Measurements from ENCODE around the gene FOXG1.

Gene FOXG1

DNA sequence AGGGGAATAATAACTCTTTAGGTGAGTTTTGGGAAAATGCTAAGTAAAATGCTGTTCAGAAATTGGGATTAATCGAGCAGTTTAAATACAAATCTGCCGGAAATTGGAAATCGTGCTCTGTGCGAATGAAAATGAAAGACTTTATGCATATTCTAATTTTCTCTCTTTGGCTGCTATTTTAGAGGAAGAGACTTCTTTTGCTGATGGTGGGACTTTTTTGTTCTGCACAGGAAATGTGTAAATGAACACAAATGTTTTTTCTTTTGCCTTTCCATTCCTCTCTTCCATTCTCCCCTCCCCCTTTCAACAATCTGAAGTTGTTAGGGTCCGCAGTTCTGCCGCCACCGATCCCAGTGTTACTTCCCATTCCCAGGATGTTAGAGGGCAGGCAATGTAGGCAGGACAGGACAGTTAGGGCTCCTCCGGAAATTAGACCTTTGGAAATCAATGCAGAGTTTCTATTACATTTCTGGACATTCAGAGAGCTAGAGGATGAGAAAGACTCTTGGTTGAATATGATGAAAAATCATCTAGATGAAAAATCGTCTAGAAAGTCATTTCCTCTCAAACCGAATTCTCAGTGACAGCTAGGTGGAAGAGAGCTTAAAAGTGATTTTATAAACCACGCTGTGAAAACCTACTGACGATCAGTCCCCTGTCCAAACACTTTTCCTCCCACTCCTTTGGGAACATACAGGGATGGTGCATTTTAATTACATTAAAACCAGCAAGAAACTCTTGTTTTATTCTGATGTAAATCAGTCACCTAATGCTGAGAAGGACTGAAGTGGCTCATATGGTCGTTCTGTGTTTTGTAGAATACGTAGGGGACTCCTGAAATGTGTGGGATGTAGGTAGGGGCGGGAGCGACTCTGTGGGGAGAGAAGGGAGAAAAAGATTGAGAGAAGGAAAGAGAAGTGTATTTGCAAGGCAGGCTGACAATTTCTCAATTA, 17.8 kb downstream of the FOXG1 start:
- Histone ChIP-seq H3K27ac (ENCODE audit: low read depth, low read length) (no peak overlapping the region), H3K4me3 (ENCODE audit: low read depth in 1 of 5, low read length in 5 of 5) (no peak overlapping the region), H3K27me3 (ENCODE audit: control insufficient read depth in 5 of 5, insufficient read depth in 4 of 5, low read length in 5 of 5) (peaks cover 32 to 52% (median 39%) of the 10 kb centered on the region in 5 donors), H3K9ac (ENCODE audit: low read length in 5 of 5) (no peak overlapping the region), H3K4me1 (ENCODE audit: control insufficient read depth in 5 of 5, insufficient read depth in 5 of 5, low read length in 5 of 5) (peaks cover 0 to 12% (median 11%) of the 10 kb centered on the region in 5 donors), H3K9me3 (ENCODE audit: control insufficient read depth in 5 of 5, low read length in 5 of 5) (no peaks in the 10 kb centered on the region), H3K36me3 (ENCODE audit: control insufficient read depth in 5 of 5, insufficient read depth in 5 of 5, low read length in 5 of 5) (no peaks in the 10 kb centered on the region)

DNA sequence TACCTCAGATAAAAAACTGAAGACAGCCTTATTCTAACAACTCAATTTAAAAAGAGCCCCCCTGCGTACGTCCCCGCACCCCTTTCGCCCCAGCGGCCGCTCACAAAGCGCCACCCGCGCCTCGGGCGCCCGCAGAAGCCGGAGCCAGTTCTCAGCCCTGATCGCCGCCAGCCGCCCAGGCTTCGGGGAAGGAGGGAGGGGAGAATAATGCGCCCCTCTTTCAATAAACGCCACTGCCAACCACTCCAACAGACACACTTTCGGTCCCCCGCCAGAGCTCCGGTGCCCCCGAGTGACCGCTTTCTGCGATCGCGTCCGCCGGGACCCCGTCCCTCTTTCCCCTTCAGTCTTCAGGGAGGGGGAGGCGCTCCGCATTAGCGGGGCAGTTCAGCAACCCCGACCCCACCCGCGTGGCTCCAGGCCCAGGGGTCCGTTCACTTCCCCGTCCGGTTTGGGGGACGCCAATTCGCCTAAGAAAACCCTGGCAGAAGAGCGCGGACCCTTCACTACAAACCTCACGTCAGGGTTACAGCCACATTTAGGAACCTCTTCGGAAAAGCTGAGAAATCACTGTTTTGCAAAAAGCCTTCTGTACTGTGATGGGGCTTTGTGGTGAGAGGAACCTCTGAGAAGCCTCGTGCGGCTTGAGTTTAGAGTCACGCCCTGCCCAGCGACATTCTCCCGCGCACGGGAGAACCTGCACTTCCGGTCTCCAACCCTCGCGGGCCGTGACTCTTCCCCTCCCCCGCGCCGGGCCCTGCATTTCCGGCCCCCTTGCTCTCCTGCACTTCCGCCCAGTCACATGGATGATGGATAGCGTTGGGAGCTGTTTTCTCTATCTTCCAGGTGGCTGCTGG, 18.7 kb downstream of the FOXG1 start:
- Histone ChIP-seq H3K27ac (ENCODE audit: low read depth, low read length) (no peak overlapping the region), H3K4me1 (ENCODE audit: control insufficient read depth in 5 of 5, insufficient read depth in 5 of 5, low read length in 5 of 5) (peaks cover 0 to 12% (median 11%) of the 10 kb centered on the region in 5 donors), H3K4me3 (ENCODE audit: low read depth in 1 of 5, low read length in 5 of 5) (peak overlapping the region; percentile 36 to 60 (median 54)), H3K9me3 (ENCODE audit: control insufficient read depth in 5 of 5, low read length in 5 of 5) (no peaks in the 10 kb centered on the region), H3K36me3 (ENCODE audit: control insufficient read depth in 5 of 5, insufficient read depth in 5 of 5, low read length in 5 of 5) (no peaks in the 10 kb centered on the region), H3K27me3 (ENCODE audit: control insufficient read depth in 5 of 5, insufficient read depth in 4 of 5, low read length in 5 of 5) (peaks cover 29 to 49% (median 36%) of the 10 kb centered on the region in 5 donors), H3K9ac (ENCODE audit: low read length in 5 of 5) (no peak overlapping the region)

DNA sequence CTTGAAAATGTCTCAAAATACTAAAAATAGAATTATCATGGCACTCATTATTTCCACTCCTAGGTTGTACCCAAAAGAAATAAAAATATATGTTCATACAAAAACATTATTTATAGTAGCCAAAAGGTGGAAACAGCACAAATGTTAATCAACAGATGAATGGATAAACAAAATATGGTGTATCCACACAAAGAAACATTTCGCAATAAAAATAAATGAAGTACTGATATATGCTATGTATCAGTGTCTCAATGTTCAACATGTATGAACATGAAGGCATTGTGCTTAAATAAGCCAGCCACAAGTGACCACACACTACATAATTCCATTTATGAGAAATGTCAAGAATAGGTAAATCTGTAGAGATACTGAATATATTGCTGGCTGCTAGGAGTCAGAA, 40.9 kb downstream of the FOXG1 start:
- Histone ChIP-seq H3K9me3 (ENCODE audit: control insufficient read depth in 5 of 5, low read length in 5 of 5) (no peaks in the 10 kb centered on the region), H3K36me3 (ENCODE audit: control insufficient read depth in 5 of 5, insufficient read depth in 5 of 5, low read length in 5 of 5) (no peaks in the 10 kb centered on the region), H3K27me3 (ENCODE audit: control insufficient read depth in 5 of 5, insufficient read depth in 4 of 5, low read length in 5 of 5) (no peaks in the 10 kb centered on the region), H3K4me3 (ENCODE audit: low read depth in 1 of 5, low read length in 5 of 5) (no peak overlapping the region), H3K9ac (ENCODE audit: low read length in 5 of 5) (no peak overlapping the region), H3K4me1 (ENCODE audit: control insufficient read depth in 5 of 5, insufficient read depth in 5 of 5, low read length in 5 of 5) (no peaks in the 10 kb centered on the region), H3K27ac (ENCODE audit: low read depth, low read length) (no peak overlapping the region)

DNA sequence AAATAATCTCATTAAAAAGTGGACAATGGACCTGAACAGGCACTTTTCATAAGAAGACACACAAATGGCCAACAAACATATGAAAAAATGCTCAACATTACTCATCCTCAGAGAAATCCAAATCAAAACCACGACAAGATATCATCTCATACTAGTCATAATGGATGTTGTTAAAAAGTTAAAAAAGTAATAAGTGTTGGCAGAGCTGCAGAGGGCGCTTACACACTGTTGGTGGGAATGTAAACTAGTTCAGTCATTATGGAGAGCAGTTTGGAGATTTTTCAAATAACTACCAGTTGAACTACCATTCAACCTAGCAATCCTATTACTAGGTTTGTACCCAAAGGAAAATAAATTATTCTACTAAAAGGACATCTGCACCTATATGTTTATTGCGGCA, 47.2 kb downstream of the FOXG1 start:
- no peaks in the 10 kb centered on the region for H3K36me3 ChIP-seq (ENCODE audit: control insufficient read depth in 5 of 5, insufficient read depth in 5 of 5, low read length in 5 of 5)
- no peak overlapping the region for H3K4me3 ChIP-seq (ENCODE audit: low read depth in 1 of 5, low read length in 5 of 5)
- no peaks in the 10 kb centered on the region for H3K27me3 ChIP-seq (ENCODE audit: control insufficient read depth in 5 of 5, insufficient read depth in 4 of 5, low read length in 5 of 5)
- H3K9ac ChIP-seq (ENCODE audit: low read length in 5 of 5) = no peak overlapping the region
- no peak overlapping the region for H3K27ac ChIP-seq (ENCODE audit: low read depth, low read length)
- no peaks in the 10 kb centered on the region for H3K4me1 ChIP-seq (ENCODE audit: control insufficient read depth in 5 of 5, insufficient read depth in 5 of 5, low read length in 5 of 5)
- H3K9me3 ChIP-seq (ENCODE audit: control insufficient read depth in 5 of 5, low read length in 5 of 5) = peaks cover 0 to 3% (median 0%) of the 10 kb centered on the region in 5 donors
